NCI-H146 treated with DMSO at 0.1 percent for 48 hours (cell line): ENCODE results near the gene CNTNAP2.

Experiments
- DNase-seq: peaks from one replicate; lab custom pipeline; 2025; ENCODE audit not compliant: unreplicated experiment; lab: John Stamatoyannopoulos, UW

Gene CNTNAP2

DNA sequence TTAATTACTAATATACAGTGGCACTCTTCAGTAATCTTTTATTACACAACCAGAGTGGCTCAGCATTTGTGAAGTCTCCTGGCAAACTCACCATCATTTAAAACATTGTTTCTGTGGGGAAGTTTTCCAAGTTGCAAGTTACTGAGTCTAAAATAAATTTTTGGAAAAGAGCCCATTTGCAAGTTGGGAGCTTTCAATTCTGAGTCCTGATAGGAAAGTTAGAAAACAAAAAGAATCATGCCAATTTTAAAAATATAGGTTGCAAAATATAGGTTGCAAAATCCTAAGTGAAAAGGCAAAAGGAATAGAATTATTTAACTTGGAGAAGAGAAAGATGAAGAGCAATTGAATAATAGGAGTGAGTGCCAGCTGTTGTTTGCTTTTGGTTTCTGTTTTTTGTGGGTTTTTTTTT, 2095.1 kb downstream of the CNTNAP2 start:
- no peak for DNase-seq

DNA sequence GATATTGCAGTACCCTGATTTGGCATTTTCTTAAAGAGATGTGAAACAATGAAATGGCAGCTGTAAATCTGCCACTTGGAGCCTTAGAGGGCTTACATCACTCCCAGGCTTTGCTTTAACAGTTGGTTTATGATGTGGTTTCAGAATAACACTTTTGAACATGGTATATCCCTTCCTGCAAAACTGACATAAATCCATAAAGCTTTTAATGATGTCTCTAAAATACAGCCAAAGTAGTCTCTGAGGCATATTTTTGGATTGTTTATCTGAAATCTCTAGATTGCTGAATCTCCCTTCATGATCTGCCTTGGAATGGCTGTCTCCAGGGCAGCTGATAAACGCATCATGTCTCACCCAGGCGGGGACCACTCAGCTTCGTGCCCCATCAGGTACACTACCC, 2096.1 kb downstream of the CNTNAP2 start:
- DNase-seq = no peak

DNA sequence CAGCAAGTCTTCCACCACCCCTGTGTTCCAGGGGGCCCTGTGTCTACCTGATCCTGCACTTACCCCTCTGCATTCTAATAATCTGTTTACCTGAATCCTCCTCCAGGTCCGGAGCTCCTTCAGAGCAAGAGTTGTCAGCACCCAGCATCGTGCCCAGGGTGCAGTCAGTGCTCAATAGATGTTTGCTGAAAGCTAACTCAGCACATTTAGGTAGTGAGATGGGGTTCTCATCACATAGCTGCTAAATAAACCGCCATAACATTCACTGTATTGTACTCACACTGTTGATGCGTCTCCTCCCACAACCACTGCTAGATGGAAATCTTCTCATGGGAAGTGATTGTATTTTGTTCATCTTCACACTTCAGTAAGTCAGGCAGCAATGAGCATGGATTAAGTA, 2097.5 kb downstream of the CNTNAP2 start:
- DNase-seq = no peak

DNA sequence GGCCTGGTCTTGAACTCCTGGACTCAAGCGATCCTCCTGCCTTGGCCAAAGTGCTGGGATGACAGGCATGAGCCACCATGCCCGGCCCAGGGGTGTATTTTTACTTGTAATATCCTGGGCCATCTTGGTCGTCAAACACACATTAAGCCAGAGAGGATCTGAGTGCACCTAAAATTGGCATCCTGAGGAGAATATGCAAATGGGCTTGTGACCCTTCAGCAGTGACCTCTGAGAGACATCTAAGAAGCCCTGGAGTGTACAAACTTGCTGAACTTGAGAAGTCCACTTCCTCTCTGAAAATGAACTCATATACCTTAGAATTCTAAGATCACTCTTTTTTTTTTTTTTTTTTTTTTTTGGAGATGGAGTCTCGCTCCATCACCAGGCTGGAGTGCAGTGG, 2102.0 kb downstream of the CNTNAP2 start:
- no peak for DNase-seq

DNA sequence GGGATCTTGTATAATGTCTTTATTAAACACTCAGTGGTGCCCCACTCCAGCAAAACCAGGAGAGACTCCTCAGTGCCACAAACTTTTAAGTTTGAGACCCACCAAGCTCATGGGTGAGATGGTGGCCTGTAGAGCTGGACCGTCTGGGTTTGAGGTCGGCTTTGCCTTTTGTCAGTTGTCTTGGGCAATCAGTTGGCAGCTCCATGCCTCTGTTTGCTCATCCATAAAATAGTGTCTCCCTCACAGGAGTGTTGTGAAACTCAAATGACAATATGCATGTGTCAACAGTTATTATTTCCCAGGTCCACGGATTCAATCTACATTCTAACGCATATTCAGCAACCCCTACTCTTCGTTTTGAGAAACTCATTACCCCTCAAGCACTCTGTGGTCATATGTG, 2106.1 kb downstream of the CNTNAP2 start:
- no peak for DNase-seq

DNA sequence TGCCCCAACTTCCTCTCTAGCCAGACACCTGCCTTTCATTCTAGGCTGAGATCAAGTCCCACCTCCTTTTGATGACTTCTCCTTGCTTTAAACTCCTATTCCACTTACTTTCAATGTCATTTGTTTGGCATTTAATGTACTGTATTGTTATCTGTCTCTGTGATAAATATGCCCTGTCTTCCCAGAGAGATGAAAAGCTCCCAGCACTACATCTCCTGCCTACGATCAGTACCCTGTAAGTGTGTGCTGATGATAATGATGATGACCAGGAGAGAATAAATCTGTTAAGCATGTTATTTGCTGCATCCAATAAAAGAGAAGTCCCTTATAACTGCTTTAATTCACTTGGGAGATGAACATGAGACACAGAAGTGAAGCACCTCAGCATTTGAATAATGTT, 2106.6 kb downstream of the CNTNAP2 start:
- DNase-seq = no peak

DNA sequence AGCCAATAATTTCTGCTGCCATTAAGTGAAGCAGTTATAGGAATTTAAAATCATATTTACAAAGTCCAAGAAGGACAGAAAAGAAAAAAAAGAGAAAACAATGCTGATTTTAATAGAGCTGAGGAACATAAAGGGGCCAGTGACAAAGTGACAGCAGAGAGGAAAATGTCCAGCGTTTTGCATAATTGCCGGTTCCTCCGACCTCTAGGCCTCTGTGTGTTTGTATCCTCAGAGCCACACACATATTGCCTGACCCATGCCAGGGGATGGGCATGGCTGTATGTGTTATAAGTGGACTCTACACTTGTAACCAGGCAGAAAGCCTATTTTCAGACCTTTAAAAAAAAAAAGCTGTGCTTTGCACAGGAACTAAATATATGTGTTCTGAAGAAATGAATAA, 2107.1 kb downstream of the CNTNAP2 start:
- no peak for DNase-seq

DNA sequence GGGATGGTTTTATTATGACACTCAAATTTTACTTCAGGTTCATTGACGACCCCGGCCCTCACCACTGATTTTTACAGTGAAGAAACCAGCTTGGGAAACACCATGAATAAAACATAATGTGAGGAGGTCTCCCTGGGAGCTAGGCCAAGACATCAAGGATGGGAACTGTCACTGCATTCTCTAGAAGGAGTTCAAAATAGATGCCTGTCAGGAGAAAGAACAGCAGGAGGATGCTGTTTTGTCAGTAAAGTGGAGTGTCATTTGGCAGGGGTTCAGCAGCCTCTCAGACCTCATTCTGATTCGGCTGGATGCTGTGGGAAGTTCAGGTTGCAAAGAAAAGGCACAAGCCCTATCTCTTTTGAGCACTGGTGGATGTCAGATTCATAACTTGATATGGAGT, 2113.7 kb downstream of the CNTNAP2 start:
- no peak for DNase-seq

DNA sequence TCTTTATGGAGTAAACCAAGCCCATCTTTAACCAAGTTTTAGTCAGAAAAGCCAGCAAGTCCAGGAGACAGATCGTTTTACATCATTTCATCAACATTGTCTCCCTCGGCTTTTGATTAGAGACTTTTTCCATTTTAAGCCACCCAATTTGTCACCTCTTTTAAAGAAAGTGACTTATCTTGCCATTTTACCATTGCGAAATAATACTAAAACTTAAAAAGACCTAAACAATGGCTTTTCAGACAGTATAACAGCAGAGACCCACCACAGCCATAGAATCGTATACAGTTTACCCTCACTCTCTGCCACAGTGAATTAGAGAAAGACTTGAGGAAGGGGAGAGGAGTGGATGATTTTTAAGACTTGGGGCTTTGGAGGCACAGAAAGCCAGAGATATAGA, 2114.3 kb downstream of the CNTNAP2 start:
- no peak for DNase-seq

DNA sequence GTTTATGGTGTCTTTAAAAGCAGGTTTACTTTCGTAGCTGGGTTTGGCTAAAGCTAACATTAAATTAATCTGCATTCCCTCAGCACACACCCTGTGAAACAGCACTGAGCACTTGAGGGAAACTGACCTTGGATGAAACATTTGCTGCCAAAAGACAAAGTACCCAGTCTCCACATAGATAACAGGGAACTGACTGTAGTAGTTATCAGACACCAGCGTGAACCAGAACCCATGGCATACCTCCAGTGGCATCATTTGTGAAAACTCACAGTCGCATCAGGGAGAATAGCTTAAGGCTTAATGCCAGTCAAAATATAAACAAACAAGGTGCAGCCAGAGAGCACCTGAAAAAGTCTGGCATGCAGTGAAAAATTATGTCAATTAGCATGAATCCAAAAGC, 2116.2 kb downstream of the CNTNAP2 start:
- DNase-seq = no peak

DNA sequence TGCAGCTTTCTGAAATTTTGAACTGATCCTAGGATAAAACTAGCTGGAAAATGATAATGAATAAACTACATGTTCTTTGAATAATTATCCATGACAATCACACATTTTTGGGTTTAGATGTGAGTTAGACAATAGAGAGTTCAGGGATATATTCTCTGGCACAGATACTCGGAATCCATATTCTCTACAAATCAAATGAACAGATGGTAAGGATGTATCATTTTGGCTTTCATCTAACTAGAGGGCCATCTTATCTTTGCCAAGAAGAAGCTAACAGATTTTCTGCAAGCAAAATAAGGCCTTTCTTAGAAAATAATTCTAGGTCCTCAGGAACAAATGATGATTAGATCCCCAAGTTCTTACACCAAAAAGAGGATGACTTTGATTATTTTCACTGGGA, 2118.1 kb downstream of the CNTNAP2 start:
- no peak for DNase-seq

DNA sequence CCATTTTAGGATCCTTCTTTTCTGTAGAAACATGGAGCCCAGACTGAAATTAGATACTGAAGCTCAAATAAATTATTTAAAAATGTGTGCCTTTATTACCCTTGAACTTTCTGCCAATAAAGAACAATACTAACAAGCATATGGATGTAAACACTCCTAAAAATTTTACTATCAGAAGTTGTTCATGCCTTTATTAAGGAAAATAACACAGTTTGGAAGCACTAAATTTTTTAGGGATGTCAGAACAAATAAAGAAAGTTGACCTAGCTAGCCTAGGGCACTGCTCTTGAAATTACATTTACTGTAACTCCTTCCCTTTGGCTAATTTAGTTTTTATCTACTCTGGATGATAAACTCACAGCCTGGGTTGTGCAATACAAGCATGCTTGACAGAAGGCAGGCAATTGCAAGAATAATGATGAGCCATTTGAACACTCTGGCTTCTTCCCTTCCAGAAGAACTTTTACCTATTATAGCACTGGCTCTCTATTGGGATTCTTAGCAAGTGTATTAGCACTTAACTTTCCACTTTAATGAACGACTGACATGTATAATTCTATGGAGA, 2122.2 kb downstream of the CNTNAP2 start:
- no peak for DNase-seq

DNA sequence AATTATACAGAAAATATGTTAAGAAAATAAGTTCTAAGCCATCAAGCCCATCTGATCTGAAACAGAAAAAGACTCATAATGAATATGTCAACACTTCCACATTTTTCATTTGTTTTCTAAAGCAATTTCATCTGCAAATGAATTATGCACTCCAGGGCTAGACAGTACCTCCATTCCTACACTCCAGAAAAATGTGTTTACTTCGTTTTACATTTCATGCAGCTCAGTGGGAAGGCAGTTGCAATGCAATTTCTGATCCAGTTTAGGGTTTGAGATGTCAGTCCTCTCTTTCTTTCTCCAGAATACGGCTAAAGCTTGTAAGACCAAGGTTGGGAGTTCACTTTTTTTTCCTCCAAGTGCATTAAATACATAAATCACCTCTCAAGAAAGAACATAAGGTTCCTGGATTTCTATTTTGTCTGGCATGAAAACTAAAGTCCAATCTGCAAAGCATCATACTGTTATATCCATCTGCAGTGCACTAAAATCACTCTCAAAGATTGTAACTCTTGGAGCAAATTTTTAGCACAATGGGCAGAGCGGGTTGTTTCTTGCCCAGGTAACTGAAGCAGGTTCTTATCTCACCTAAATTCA, 2125.2 kb downstream of the CNTNAP2 start:
- DNase-seq = no peak

DNA sequence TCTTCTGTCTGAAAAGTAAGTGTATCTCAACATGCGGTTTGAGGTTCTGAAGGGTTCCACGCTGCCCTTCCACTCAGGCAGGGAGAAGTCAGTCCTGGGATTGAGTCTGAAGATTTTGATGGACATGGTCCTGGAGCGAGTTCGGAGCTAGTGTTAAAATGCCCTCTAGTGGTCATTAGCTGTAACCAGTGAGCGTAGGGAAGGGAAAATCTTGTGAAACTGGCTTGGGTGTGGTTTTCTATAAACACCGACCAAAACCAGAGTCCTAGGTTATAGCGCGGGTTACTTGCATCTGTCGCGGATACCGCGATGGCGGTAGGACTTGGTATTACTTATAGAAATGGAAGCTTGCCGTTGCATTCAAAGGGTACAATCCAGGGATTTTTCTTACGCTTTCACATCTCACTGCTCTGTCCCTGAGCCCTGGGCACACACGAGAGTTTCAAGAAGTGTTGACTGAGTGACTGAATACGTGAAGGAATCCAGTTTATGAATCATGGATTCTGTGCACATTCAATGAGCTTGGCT, 2125.8 kb downstream of the CNTNAP2 start:
- peak; percentile 47 for DNase-seq

DNA sequence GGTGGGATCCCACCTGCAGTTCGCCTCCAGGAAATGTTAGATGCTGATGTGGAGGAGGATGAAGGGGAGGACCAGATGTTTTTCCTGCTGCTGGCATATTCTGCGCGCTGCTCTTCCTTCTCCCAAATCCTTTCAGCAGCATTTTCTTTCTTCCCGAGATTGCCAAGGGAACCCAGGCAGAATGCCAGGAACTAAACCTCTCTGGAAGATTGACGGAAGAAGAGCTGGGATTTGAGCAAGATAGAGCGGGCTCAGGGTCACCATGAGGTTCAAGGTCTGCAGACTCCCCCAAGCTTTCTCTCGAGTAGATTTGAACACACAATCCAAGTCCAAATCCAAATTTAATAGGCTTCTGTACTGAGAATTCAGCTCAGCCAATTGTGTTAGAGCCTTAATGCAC, 2128.8 kb downstream of the CNTNAP2 start:
- no peak for DNase-seq

DNA sequence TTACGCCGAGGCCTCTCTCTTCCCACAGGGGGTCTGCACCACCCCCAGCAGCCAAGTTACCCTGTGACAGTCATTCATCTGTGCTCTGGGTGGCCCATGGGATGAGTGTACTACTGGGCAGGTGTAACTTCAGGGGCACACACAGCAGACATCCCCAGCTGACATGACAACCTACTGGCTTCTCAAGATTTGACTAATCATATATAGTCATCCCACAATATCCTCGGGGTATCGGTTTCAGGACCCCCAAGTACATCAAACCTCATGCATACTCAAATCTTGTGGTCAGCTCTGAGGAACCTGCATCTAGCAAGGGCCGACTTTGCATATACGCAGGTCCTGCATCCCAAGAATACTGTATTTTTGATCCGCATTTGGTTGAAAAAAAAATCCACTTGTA, 2137.0 kb downstream of the CNTNAP2 start:
- no peak for DNase-seq

DNA sequence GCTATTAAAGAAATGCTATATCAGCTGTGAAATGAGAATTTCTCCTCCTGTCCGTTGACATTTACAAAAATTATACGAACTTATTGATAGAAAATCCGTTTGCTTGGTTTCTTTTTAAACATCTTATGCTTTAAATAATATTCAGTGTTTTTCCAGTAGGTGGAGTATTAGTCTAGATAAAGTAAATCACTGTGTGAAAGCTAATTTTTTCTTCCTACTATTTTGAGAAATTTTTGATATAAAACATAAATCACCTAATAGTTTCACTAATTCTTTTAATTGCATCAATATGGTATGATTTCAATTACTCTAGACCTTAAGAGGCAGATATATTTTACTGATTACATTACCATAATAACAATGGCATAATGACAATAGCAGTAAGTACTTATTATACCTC, 2138.7 kb downstream of the CNTNAP2 start:
- DNase-seq = no peak

DNA sequence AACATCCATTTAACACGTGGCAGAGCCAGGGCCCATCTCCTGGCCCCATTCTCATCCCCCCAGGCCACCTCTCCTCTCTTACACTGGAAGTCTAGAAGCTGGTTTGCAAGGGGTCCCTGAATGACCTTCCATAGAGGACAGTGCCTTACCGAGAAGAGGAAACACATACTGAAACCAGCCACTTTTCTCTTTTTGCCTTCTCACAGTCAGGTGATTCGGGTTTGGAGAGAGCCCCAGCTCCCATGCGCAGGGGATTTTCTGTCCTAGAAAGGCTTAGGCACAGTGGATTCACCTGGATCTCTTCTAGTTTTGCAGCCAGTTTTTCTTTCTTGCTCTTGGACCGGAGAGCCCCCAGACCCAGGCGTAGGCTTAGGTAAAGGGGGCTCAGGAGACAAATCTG, 2139.8 kb downstream of the CNTNAP2 start:
- DNase-seq = no peak

DNA sequence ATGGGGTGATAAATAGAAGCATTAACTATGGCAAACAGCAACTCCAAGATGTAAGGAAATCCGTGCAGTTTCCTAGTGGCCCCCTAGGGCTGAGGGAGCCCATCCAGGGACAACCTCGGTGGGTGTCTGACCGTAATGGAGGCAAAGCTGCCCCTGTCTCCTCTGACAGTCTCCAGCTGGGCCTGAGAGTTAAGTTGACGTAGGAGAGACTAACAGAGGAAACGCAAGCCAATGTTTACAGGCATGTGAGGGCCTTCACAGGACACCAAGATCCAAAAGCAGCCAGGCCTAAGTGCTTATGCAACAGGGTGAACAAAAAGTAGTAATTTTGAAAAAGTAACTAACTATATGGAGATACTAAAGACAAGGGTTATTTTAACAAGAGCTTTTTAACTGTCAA, 2144.0 kb downstream of the CNTNAP2 start:
- DNase-seq = no peak

DNA sequence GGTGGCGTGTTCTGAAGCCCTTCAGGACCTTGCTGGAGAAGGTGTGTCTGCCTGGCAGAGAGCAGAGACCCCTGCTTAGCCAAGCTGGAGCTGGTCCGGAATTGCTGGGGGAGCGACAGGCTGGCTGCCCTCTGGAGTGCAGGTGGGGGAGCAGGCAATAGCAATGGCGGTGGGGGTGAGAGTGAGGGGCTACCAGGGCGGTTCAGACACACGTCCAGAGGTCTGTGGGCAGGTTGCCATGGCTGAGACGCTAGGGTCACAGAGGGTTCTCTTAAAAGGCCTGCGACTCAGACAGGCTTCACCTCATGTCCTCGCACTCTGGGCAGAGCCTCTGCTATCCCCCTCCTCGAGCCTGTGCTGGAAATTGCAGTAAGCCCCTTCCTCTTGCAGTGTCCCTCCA, 2144.9 kb downstream of the CNTNAP2 start:
- DNase-seq = no peak

DNA sequence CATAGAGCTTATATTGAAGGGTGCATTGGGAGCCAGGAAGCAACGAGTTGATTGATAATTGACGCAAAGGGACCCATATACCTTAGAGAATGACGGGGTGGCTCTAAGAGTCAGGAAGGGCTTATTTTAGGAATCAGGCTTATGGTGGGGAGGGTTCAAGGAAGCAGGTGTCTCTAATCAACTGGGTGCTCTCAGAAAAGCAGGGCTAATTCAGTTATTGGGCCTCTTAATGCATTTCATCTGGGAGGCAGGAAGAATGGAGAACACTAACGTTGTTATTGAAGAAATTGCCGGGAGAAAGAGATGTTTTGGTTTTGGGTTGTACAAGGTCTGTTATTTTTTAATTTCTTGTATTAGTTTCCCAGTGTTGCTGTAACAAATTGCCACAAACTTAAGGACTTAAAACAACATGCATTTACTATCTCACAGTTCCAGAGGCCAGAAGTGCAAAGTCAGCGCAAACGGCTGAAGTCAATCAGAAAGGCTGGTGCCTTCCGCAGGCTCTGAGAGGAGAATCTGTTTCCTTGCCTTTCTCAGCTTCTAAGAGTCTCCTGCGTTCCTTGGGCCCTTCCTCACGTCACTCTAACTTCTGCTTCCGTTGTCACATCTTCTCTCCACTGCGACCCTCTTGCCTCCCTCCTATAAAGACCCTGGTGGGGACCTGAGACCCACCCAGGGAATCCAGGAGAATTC, 2145.5 kb downstream of the CNTNAP2 start:
- DNase-seq = no peak

DNA sequence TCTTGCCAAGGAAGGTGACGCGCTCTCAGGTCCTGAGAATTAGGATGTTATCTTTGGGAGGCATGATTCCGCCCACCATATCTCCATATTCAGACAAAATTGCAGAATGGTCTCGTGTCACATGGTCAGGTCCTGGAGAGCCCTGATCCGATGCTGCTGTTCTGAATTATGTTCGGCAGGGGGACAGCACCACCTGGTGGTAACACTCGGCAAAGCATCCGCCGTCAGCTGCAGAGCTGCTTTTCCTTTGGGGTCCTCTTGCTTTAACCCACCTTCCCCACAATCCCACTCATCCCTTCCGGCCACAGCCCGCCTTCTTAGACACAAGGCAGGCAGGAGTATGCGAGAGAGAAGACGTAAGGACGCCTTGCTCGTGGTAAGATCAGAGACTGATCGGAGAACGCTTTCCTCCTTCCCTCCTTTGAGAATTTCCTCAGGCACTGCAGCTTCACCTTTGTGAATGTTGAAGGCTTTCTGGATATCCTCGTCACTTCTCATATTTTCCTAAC, 2146.2 kb downstream of the CNTNAP2 start:
- peak; percentile 20 for DNase-seq
